Stimulated activated CD8-positive, alpha-beta memory T cell treated with anti-CD3 and anti-CD28 coated beads, Interleukin-12 subunit alpha, Interleukin-12 subunit beta, amount 100 ng/mL, for 4 hours (primary cell): Measurements from ENCODE around the gene BANP.
"Not testable (repeated sequence)": the region's sequence is repeated elsewhere in the genome, so short reads cannot be mapped to it uniquely, and the experiment has no call there.

Experiments
- DNase-seq: peaks from one replicate; pipeline ENCODE4 v3.0.0-alpha.2; 2020; ENCODE audit warnings: low read depth

BANP gene

DNA sequence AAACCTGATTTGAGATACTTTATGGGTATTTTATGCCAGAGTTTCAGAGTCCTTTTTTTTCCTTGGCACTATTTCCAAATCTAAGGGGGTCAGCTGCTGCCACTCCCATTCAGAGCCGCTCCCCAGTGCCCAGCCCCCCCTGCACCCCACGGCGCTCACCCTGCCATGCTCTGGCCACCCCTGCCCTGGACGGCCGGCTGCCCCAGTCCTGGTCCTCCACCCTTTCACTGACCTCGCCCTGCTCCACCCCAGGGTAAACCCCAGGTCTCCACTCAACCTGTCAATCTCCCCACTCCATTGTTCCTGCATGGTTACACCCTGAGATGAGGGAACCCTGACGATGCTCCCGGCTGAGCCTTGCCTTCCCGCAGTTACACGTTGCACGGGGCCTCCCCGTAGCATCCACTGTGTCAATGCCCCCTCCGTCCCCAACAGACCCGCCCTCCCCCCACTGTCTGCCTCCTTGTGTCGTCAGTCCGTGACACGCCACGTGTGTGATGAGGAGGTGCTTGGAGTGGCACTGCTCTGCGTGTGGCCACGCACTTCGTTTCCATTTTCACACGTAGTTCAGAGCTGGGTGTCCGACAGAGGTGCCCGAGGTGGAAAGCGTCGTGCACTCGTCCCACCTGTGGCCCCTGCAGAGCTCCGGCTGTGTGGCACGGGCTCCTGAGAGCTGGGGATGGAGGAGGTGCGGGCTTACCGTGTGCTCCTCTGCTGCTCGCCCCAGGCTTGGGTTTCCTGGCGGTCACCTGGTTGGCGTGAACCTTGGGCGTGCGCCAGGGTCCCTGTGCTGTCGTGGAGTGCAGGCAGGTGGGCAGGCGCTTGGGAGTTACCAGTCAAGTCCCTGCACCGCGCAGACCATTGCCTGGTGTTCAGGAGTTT, 116.5 kb downstream of the BANP start:
- DNase-seq: no peak

DNA sequence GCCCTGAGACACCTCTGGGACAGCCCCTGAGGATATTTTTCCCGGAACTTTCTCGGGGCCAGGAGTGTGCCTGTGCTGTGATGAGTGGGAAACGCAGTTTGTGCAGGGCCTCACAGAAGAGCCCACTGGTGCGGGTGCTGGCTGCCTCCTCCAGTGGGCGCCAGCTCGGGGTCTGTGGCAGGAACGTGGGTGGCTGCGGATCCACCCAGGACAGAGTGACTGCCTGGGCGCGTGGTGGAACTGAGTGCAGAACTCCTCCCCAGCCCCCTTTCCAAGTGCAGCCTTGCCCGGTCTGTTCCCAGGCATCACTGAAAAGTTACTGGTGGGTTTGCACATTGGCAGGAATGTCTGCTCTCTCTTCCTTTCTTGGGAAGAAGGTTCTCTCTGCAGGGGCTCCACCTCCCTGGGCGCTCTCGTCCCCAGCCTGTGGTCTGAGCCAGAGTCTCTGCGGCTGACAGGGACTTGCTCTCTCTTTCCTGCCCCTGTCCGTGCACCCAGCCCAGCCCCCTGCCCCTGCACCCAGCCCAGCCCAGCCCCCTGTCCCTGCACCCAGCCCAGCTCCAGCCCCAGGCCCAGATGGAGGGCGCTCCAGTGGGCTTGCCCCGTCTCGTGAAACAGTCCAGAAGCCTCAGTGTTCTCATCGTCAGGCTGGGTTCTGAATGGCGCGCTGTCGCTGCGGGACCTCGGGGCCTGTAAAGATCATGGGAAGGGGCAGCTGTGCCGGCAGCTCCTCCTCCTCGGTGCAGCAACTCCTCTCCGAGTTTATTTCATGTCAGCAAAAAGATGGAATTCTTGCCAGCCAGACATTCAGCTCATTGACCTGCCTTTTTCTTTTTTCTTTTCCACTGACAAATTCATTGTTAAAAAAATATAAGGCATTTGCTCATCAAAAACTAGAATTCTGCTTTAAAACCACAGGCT, 117.5 kb downstream of the BANP start:
- DNase-seq: no peak

DNA sequence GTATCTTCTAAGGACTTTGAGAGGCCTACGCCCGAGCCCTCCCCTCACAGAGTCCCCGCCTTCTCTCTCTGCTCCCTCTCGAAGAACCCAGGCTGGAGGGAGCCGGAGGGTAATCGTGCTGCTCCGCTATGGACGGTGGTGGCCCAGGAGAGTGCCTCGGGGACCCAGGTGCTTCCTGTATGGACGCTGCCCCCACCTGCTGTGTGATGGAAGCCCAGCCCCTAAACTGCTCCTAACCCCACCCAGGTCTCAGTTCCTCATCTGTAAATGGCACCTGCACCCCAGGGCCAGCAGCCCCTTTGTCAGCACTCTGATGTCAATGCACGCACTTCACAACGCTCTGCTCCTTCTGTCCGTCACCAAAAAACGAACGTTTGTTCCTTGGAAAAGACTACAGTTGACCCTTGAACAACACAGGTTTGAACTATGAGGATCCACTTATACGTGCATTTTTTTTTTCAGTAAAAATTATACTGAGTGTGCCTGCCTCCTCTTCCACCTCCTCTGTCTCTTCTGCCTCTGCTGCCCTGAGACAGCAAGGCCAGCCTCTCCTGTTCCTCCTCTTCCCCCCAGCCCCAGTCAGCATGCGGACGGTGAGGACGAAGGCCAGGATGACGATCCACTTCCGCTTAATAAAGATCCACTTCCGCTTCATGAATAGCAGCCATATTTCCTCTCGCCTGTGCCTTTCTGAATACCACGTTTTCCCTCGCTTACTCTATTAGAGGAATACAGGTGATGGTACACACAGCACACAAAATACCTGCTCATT, 118.3 kb downstream of the BANP start:
- DNase-seq: no peak

DNA sequence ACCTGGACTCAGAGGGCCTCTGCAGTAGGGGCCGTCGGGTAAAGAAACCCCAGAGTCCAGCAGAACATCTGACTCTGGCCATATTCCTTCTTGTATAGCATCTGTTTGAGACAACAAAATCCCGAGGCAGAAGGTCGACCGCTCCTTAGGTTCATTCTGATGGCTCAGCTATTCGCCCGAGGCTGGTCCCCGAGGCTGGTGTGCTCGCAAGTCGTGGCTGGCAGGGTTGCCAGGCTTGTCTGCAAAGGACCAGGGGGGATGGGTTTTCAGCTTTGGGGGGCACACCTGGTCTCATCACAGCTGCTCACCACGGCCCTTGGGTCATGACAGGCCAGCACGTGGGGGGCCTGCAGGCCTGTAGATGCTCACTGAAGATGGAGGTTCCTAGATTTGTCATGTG, 119.1 kb downstream of the BANP start:
- no peak for DNase-seq

DNA sequence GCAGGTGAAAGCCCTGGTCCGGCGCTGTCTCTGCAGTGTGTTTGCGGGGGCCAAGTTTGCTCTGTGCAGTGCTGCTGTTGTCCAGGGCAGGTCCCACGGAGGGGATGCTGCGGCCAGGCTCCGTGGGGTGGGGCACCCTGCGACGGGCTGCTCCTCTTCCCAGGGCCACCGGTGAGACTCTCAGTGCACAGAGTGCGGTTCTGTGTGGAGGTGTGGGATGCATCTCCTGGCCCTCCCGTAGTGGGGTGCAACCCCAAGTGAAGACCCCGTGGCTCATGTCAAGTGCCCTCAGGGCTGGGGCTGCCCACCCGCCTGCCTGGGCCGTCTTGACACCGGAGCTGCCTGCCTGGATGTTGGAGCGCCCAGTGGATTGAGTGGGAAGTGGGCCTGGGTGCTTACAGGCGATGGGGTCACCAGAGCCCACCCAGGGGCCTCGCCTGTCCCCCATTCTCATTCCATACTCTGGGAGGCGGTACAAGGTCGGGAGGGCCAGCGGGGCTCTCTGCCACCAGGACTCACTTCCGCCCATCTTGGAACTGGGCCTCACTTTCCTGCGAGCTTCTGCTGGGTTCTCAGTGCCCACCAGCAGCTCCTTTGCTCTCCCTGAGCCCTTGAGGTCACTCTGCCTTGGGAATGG, 119.9 kb downstream of the BANP start:
- no peak for DNase-seq

DNA sequence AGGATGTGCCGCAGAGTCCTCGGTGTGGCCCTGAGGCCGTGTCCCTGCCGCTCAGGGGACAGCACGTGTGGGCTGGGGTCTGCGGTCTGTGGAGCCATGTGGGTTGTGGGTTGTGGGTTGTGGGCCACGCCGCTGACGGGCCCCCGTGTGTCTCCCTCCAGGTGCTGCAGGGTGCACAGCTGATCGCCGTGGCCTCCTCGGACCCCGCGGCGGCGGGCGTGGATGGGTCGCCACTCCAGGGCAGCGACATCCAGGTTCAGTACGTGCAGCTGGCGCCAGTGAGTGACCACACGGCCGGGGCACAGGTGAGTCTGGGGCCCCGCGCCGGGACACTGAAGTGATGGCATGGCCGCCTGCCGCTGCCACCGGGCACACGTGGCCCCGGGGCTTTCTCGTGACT, 120.7 kb downstream of the BANP start:
- no peak for DNase-seq

DNA sequence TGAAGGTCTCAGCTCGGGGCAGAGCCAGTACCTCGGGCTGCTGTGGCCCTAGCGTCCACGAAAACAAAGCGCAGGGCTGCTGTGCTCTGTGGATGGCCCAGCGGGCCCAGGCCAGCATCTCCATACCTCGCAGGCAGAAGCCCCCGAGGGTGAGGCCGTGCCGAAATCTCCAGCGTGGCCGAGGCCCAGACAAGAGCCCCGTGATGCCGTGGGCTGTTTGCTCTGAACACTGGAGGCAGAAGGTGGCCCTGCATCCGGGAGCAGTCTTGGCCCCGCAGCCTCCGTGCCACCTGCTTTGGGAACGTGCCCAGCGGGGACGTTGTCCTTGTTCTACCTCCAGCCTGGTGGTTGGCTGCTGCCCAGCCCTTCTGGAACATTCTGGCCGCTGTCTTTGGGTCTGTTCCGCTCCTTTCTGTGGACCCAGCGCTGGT, 121.4 kb downstream of the BANP start:
- DNase-seq: no peak

DNA sequence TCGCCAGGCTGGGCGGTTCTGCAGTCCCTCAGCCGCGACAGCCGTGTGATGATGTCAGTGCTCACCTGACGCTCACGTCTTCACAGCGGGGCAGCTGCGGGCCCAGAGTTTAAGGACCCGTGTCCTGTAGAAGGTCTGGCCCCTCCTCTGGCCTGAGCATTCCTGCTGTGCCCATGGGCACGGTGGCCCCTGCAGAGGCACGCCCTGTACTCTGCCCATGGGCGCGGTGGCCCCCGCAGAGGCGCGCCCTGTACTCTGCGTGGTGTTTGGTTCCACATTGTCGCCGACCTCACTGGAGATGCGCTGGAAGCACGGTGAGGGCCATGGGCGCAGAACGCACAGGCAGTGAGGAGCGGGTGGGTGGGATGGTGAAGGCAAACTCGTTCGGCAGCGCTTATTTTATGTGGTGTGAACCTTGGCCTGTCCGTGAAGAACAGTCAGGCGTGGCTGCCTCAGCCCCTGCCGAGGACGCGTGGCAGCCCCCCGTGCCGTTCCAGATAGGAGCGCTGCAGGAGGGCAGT, 122.0 kb downstream of the BANP start:
- no peak for DNase-seq

DNA sequence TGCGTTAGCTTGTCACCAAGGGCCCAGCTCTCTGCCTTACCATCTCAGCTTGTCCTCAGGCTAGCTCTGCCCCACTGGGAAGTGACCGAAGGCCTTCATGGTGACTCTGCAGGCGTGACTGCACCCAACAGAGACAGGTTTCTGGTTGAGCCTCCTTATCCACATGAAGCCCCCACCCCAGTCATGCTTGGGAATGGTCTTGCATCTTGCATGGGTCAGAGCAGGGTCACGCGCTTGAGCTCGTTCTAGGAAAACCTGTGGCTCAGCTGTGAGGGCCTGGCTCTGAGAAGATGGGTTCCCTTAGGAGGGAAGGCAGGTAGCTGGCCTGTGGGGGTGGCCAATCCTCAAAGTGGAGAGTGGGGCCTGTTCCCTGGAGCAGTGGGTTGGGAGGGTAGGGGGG, 122.8 kb downstream of the BANP start:
- no peak for DNase-seq

DNA sequence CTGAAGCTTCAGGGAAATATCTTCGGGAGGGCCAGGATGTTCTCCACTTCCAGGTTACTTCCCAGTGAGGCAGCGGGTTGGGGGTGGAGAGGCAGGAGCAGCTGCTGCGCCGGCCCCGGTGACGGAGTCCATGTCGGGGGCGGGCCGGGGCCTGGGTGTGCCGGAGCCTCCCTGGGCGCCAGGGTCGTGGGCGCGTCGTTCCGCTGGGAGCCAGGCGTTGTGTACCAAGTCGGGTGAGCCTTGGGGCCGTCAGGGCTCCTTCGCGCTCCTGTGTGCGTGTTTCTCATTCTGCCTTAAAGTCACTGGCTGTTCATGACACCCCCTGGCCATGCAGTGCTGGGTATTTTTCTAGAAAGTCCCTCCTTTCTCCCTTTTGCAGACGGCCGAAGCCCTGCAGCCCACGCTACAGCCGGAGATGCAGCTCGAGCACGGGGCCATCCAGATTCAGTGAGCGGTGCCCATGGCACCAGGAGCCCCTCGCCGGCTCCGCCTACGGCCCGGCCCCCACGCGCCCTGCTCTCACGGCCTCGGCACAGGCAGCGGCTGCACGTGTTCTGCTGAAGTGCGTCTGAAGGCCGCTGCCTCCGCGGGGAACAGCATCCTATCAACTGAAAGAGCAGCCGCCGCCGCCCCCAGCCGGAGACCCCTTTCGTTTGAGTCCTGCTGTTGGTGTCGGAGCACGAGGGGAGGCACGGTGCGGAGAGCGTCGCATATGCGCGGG, 125.1 kb downstream of the BANP start:
- DNase-seq: no peak

DNA sequence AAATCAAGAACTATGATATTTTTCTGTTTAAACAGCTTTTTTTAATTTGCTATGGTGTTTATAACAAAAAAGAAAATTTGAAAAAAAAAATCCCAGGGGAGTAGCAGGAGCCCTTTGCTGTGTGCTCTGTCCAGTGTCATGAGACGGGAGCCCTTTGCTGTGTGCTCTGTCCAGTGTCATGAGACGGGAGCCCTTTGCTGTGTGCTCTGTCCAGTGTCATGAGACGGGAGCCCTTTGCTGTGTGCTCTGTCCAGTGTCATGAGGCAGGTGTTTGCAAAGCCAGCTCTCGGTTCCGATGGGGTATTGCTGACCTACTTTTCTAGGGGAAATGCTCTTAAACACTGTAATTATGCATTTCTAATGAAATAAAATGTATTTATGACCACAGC, 125.7 kb downstream of the BANP start:
- DNase-seq: not testable (repeated sequence)

DNA sequence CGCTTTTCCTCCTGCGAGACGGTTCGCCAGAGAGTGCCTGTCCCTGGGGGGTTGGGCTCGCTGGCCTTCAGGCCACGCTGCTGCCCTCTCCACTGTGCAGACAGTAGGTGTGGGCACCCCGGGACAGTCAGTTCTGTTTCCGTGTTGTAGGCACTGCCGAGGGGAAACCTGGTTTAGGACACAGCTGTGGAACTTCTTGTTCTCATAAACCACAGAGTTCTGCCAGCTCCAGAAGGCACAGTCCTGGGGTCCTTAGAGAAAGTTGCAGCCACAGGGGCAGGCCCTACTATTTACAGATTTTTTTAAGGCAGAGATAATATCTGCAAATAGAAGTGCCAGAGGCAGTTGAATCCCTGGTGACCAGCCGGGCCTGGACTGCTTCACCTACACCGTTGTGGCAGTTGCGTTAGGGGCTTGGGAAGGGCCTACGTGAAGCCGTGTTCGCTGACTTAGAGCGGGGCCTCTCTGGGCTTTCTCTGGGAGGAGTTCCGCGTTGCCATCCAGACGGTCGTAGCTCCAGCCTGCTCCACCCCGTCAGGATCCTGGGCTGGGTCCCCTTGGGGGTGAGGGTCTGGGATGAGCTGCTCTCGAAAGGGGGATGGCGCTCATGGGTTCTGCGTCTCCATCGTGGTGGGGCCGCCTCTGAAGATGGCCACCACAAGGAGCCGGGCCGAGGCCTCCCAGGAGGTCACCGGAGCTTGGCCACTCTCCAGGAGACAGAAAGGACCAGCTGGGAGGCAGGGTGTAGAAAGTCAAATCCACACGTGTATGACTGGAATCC, 126.3 kb downstream of the BANP start:
- no peak for DNase-seq

DNA sequence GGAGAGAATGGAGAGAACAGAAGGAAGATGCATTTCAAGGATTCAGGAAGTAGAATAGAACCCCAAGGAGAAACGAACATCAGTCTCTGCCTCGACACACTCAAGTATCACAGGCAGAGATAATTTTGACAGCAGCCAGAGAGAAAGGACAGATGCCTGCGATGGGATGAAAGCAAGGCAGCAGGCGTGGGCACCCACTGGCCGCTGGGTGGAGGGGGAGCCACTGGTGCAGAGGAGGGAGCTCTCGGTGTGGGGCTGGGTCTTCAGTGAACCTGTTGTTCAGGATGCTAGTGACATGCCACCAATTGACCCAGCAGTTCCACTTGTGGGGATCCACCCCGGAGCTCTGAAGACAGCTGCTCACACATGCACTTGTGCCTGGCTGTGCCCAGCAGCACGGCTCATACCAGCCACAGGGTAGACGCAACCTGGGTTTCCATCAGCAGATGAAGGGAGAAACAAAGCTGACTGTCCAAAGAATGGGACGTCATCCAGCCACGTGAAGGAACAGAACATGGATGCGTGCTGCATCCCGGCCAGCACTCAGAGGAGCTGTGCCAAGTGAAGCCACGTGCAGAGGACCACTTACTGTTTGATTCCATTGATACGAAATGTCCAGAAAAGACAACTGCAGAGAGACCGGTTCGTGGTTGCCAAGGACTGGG, 127.0 kb downstream of the BANP start:
- DNase-seq: no peak

DNA sequence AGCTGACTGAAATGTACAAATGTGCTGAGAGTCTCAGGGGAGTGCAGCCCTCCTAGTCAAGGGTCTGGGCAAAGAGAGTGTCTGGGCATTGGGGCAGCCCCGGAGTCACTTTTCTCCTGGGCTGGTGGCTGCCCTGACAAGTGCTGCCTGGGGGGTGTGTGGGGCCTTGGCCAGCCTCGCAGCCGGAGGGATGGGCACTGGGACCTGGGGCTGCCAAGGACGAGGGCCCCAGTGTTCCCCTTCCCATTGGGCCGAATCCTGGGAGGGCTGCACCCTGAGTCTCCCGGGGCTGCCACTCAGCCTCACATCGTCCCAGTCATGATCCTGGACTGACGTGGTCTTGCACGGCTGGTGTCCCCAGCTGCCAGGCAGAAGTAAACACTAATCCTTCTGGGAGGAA, 132.3 kb downstream of the BANP start:
- no peak for DNase-seq

DNA sequence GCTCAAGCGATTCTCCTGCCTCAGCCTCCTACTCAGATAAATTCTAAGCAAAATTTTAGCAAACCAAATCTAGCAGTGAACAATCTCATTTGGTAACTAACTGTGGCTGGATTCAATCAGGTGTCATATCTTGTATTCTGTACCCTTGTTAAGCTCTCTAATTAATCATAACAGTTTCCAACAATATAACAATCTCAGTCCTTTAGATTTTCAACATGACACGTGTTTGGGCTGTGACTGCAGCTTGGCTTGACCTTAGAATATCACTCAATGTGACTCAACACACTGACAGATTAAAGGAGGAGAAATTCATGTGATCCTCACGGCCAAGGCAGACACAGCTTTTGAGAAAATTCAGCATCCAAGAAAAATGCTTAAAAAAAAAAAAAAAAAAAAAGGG, 133.6 kb downstream of the BANP start:
- no peak for DNase-seq

DNA sequence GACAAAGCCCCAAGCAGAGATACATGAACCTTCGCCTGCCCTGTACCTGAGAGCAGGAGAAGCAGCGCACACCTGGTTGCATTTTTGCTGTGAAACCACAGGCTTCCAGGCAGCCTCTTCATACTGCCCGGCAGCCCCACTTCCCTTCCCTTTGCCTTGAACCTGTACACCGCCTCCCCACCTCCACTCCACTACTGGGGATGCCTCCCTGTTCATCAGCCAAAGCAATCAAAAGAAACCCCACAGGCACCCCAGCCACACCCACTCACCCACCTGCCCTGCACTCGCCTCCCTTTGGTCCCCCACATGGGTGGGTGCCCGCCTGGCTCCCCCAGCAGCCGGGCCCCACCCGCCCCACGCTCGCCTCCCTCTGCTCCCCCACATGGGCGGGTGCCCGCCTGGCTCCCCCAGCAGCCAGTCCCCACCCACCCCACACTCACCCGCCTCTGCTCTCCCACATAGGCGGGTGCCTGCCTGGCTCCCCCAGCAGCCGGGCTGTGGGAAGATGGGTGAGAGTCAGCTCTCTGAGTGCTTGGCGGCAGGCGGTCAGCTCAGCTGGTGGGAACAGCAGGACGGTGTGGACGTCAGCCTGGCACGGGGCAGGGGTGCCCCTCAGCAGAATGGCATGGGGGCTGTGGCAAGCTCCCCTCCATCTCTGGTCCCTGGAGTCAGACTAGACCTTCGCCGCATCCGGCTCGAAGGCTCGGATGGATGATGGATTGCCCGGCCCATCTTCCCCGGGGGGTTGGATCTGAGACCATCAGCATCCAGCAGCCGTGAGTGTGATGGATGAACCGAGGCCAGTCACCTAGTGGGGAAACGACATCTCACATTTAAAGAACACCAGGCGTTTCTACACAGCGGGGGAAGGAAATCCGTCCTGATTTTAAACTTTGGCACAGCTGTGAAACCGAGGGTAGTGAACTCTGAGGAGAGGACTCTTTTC, 135.6 kb downstream of the BANP start:
- no peak for DNase-seq

DNA sequence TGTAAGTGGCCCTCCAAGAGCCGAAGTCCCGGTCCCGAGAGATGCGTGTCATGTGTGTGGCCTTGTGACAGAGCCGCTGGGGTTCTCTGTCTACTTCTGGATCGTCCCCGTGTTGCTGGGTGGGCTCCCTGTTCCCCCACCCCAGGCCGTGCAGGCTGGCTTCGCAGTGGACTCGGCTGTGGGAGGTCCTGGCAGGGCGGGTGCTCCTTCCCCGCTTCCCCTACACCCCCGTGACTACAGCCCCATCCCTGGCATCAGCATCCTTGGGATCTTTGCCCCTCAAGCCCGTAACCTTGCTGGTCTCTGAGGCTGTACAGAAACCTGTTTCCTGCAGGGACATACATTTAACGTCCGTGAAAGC, 136.3 kb downstream of the BANP start:
- DNase-seq: no peak

DNA sequence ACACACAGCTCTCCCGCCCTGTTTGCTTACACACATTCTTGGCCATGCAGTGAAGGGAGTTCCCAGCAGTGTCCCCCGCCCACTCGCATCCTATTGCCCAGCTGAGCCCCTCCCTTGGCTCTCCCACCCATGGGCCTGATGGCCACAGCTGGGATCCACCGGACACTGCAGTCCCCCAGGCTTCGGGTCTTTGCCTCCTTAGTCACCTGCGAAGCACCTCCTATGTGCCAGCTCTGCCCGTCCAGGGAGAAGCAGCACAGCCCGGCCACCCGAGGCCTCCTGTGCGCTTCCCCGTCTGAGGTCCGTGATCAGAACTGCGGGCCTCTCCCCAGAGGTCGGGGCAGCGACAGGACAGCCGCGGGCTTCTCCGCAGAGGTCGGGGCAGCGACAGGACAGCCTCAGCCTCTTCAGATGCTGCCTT, 136.9 kb downstream of the BANP start:
- no peak for DNase-seq
